K562 (cell line): ENCODE measurements around the gene GYG2. TPM values are rescaled to one million over a fixed set of nuclear protein-coding genes. Genes with fewer than 3 reads are reported as not detected.

Source experiments
- CBX2 ChIP-seq: fragments of 200-600 bp; sonication (generic); IDR thresholded peaks from one replicate; pipeline ENCODE4 v1.6.1; 2012; ENCODE audit warnings: mild to moderate bottlenecking, low read length, inconsistent platforms; ENCODE audit not compliant: insufficient read depth, poor library complexity, severe bottlenecking
- CTCFL ChIP-seq: IDR thresholded peaks from 2 replicates; pipeline ENCODE4 v1.6.1; 2011; ENCODE audit warnings: borderline replicate concordance, low read depth, mild to moderate bottlenecking, moderate library complexity, low read length; ENCODE audit not compliant: insufficient read depth, poor library complexity, severe bottlenecking
- E2F3 ChIP-seq: fragments of 250-450 bp; sonication (Bioruptor Pico); IDR thresholded peaks from 2 replicates; pipeline ENCODE4 v1.4.0; 2020; ENCODE audit warnings: mild to moderate bottlenecking
- FUS ChIP-seq: fragments of 200-400 bp; formaldehyde crosslinking; optimal IDR thresholded peaks from 2 replicates; pipeline ENCODE3; 2017; ENCODE audit warnings: low read depth, low read length
- GMEB1 ChIP-seq: fragments of 250-450 bp; sonication (Bioruptor Pico); IDR thresholded peaks from 2 replicates; pipeline ENCODE4 v1.4.0; 2020; ENCODE audit warnings: mild to moderate bottlenecking
- POU5F1 ChIP-seq: fragments of 150-350 bp; IDR thresholded peaks from 2 replicates; pipeline ENCODE4 v1.6.1; 2014; ENCODE audit warnings: borderline replicate concordance, low read length, low read depth, mild to moderate bottlenecking; ENCODE audit not compliant: partially characterized antibody
- XRCC3 ChIP-seq: fragments of 450-650 bp; IDR thresholded peaks from 2 replicates; pipeline ENCODE4 v1.6.1; 2017; ENCODE audit warnings: mild to moderate bottlenecking, moderate library complexity
- ZBTB34 ChIP-seq: fragments of 250-450 bp; sonication (Bioruptor Pico); IDR thresholded peaks from 2 replicates; pipeline ENCODE4 v1.8.0; 2021; ENCODE audit warnings: mild to moderate bottlenecking, moderate library complexity
- ZNF165 ChIP-seq: fragments of 250-450 bp; sonication (Bioruptor Pico); IDR thresholded peaks from 2 replicates; pipeline ENCODE4 v1.4.0; 2020; ENCODE audit warnings: borderline replicate concordance
- ZNF277 ChIP-seq: fragments of 250-450 bp; sonication (Bioruptor Pico); IDR thresholded peaks from 2 replicates; pipeline ENCODE4 v1.8.0; 2022; ENCODE audit warnings: inconsistent platforms, mild to moderate bottlenecking, moderate library complexity, borderline replicate concordance
- polyA plus RNA-seq, 8 experiments: library from polyadenylated mRNA; depleted of rRNA in 4 of 8; stranded (reverse) in 5 of 8; unstranded in 3 of 8; fragments of >200 nt; fragmentation: Nextera tagmentation in 2 of 8; fragmentation: Illumina TruSeq in 1 of 8; extraction: Ambion mirVana in 2 of 8; extraction: Trizol in 1 of 8; gene quantifications; 2 replicates each; pipeline versions ENCODE4 v1.2.1 to v1.2.3, GENCODE V29; 2011 to 2014; ENCODE audit warnings: inconsistent platforms in 1 of 8, missing spikeins in 1 of 8
- total RNA-seq, 7 experiments: library from RNA; depleted of rRNA in 6 of 7; stranded (reverse); fragments of >200 nt in 6 of 7; fragmentation: Illumina TruSeq in 2 of 7; extraction: Trizol in 2 of 7; gene quantifications; 2 replicates each; pipeline versions ENCODE4 v1.2.1 to v1.2.3, GENCODE V29; 2011 to 2021; ENCODE audit warnings: low replicate concordance in 1 of 7
- TF ChIP-seq, protein P1 (sequence below), 2 experiments: fragments of 450-650 bp in 1 of 2; sonication (generic) in 1 of 2; formaldehyde crosslinking in 1 of 2; IDR thresholded peaks; 2 replicates each; pipeline versions ENCODE4 v1.7.1 to v1.9.0; 2016 to 2022; ENCODE audit warnings: inconsistent platforms in 1 of 2, mild to moderate bottlenecking in 1 of 2, missing genetic modification reagents in 1 of 2

GYG2 gene
- total and polyA plus RNA-seq, 9 of the 15 experiments (the other 6 are each of a cell fraction or from before 2014, with no cell fraction given): 0.24 to 4.4 (median 2.9) TPM

- TF ChIP-seq, protein P1, sequence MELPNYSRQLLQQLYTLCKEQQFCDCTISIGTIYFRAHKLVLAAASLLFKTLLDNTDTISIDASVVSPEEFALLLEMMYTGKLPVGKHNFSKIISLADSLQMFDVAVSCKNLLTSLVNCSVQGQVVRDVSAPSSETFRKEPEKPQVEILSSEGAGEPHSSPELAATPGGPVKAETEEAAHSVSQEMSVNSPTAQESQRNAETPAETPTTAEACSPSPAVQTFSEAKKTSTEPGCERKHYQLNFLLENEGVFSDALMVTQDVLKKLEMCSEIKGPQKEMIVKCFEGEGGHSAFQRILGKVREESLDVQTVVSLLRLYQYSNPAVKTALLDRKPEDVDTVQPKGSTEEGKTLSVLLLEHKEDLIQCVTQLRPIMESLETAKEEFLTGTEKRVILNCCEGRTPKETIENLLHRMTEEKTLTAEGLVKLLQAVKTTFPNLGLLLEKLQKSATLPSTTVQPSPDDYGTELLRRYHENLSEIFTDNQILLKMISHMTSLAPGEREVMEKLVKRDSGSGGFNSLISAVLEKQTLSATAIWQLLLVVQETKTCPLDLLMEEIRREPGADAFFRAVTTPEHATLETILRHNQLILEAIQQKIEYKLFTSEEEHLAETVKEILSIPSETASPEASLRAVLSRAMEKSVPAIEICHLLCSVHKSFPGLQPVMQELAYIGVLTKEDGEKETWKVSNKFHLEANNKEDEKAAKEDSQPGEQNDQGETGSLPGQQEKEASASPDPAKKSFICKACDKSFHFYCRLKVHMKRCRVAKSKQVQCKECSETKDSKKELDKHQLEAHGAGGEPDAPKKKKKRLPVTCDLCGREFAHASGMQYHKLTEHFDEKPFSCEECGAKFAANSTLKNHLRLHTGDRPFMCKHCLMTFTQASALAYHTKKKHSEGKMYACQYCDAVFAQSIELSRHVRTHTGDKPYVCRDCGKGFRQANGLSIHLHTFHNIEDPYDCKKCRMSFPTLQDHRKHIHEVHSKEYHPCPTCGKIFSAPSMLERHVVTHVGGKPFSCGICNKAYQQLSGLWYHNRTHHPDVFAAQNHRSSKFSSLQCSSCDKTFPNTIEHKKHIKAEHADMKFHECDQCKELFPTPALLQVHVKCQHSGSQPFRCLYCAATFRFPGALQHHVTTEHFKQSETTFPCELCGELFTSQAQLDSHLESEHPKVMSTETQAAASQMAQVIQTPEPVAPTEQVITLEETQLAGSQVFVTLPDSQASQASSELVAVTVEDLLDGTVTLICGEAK (IDR thresholded peaks at IDR 0.05): no peak
- TF ChIP-seq, protein P1 (CRISPR knock-in tag; IDR thresholded peaks at IDR 0.05): no peak
- no peak for TF ChIP-seq ZNF277 (CRISPR knock-in tag)
- TF ChIP-seq ZBTB34 (CRISPR knock-in tag): no peak
- no peak for TF ChIP-seq GMEB1 (CRISPR knock-in tag)
- TF ChIP-seq XRCC3: no peak
- TF ChIP-seq FUS: no peak
- TF ChIP-seq CTCFL: no peak
- no peak for TF ChIP-seq E2F3 (CRISPR knock-in tag)
- no peak for TF ChIP-seq POU5F1
- TF ChIP-seq ZNF165 (CRISPR knock-in tag): no peak
- no peak for TF ChIP-seq CBX2
Observed at GRCh38 chrX:2846992-2847391, 18.3 kb downstream of the GYG2 start (continued).
